ELF-1 (cell line): ENCODE data around the gene CD4.

ENCODE experiments used
- DNase-seq: peaks from one replicate; pipeline ENCODE4 v3.0.0-alpha.2; 2016; ENCODE audit warnings: low read depth, low spot score

The CD4 gene

GRCh38 chr12:6827982-6828780 lies 38.9 kb downstream of the CD4 start, which contains the start of gene P3H3:
Gene P3H3 (plus strand): TSS chr12:6828407. CDS start chr12:6828441, 34 bp downstream.
- DNase-seq, result no peak

DNA sequence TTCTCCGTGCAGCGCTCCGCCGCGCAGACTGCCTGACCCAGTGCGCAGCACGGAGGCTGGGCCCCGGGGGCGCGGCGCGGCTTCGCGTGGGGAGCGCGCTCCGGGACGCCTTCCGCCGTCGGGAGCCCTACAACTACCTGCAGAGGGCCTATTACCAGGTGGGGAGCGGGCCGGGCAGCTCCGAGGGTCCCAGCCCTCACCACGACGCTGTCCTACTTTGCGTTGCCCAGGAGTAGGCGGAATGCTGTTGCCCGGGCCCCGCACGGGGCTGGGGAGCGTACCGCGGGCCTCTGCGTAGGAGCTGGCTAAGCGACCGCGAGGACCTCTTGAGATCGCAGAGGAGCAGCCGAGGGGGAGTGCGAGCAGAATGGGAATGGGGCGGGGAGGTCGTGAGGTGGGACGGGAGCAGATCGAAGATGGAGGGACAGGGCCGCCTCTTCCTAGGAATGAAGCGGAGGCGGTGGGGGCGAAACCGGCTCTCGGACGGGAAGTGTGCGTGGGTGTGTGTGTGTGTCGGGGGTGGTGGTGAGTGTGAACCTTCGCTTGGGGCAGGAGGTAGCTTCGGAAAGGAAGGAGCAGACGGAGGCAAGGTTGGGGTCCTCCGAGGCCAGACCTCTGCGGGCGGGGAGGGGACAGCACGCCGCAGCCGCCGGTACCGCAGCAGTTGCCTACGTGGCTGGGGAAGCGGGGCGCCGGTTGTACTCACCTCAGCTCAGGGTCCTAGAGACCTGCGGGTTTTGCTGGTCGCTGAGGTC lies 39.6 kb downstream of the CD4 start:
- DNase-seq, result peak; percentile 63

GRCh38 chr12:6829536-6830220 lies 40.4 kb downstream of the CD4 start:
- DNase-seq, result peak; percentile 61

- DNase-seq, result no peak
These were observed 41.1 kb downstream of the CD4 start for GRCh38 chr12:6830286-6830890.

DNA sequence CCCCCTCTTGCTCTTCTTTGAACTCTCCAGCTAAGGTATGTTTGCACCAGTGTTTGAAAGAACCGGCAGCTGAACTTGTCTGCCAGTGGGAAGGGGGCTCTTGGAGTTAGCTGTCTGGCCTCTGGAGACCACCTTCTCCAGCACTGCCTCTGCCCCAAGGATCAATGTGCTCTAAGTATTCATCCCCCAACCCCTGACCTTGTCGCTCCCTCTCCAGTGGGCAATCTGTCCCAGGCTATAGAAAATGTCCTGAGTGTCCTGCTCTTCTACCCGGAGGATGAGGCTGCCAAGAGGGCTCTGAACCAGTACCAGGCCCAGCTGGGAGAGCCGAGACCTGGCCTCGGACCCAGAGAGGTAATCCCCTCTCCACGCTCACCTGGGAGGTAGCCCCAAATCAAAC lies 41.7 kb downstream of the CD4 start:
- no peak for DNase-seq

- DNase-seq, result no peak
These were observed 42.2 kb downstream of the CD4 start for GRCh38 chr12:6831450-6831995.

DNA sequence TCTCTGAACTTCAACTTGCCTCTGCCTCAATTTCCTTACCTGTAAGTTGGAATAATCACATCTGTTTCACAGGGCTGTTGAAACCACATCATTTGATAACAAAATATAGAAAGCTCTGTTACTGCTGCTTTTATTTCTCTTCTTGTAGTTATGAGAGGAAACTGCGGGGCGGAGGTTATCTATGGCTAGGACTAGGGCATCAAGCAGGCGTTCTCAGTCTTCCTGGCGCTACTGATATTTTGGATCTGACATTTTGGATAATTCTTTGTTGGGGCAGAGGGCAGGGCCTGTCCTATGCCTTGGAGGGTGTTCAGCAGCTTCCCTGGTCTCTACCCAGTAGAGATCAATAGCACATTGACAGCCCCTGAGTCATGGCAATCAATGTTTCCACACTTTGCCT lies 42.8 kb downstream of the CD4 start:
- no peak for DNase-seq

DNA sequence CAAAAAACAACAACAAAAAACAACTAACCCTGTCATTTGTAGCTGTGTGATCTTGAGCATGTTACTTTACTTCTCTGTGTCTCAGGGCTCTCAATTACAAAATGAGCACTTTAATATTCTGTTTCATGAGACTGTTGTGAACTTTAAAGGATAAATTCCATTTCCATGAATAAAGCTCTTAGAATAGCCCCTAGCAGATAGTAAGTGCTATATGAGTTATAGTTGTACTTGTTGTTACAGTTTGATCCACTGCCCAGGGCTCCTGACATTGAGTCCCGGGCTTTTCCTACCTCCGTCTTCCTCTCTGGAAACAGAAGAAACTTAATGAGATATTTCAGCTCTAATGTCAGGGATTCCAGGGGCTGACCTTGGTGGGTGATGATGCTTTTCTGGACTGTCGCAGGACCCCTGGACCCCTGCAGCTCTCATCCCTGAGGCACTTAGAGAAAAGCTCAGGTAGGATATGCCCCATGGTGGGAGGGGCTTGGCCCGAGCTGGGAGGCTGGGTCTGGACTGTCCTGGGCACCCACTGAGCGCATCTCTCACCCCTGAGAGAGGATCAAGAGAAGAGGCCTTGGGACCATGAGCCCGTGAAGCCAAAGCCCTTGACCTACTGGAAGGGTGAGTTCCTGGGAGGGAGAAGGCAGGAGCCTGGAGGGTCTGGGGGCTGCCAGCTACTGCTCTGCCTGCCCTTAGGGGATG lies 44.0 kb downstream of the CD4 start:
- DNase-seq, result no peak

DNA sequence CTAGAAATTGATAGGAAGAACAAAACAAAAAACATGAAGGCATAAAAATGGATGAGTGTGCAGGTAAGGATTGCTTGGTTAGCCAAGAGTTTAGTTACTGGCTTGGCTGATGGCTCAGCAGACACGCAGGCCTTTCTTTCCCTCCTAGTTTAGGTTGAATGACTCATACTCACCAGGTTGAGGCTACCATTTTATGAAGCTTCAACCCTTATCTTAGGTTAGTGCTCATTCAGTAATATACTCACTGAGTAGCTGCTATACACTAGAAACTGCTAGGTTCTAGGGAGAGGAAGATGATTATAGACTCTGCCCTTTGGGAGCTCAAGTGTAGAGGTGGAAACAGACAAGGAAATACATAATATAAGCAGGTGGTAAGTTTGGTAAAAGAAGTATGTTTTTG lies 44.9 kb downstream of the CD4 start:
- DNase-seq, result no peak

DNA sequence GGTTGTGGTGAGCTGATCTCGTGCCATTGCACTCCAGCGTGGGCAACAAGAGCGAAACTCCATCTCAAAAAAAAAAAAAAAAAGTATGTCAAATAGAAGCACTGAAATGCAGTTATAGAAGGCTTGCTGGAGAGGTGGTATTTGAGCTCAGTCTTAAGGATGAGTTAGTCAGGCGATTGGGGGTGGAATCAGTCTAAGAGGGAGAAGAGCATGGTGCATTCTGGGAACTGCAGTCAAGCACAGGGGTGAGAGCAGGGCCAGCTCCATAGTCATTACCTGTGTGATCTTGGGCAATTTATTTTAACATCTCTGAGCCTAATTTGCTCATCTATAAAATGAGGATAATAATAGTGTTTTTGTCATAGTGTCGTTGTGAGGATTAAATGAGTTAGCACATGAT lies 45.5 kb downstream of the CD4 start:
- no peak for DNase-seq

GRCh38 chr12:6836851-6837250 lies 47.5 kb downstream of the CD4 start:
- no peak for DNase-seq

GRCh38 chr12:6837370-6838060 lies 48.2 kb downstream of the CD4 start:
- no peak for DNase-seq

DNA sequence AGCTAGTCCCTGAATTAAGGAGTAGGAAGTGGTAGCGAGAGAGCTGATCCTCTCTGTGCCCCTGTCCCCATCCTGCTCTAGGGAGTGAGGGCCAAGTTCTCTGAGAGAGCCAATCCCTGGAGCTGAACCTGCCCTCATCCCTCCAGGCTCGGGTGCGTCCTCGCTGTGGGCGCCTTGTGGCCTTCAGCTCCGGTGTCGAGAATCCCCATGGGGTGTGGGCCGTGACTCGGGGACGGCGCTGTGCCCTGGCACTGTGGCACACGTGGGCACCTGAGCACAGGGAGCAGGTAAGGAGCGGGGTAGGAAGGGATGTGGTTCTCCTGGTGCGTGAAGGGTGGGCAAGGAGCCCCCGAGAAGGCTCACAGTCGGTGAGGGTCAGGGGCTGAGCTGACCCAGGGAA lies 49.5 kb downstream of the CD4 start:
- no peak for DNase-seq

- no peak for DNase-seq
These were observed 50.3 kb downstream of the CD4 start for GRCh38 chr12:6839482-6840201.

DNA sequence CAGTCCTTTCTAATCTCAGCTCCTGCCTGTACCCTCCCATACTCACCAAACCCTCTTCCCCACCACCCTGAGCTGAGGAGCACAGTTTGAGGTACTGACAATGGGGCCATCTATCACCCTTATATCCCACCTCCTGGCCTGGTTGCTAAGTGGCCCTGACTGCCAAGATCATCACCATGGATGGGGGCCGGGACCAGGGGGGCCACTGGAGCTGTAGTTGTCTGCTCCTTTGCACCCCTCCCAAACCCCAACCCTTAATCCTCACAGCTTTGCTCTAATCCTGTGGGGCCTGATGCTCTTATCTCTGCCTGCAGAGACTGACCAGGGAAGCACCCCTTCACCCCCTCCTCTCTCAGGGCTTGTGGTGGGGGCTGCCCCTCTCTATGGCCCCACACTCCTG lies 51.0 kb downstream of the CD4 start:
- no peak for DNase-seq

DNA sequence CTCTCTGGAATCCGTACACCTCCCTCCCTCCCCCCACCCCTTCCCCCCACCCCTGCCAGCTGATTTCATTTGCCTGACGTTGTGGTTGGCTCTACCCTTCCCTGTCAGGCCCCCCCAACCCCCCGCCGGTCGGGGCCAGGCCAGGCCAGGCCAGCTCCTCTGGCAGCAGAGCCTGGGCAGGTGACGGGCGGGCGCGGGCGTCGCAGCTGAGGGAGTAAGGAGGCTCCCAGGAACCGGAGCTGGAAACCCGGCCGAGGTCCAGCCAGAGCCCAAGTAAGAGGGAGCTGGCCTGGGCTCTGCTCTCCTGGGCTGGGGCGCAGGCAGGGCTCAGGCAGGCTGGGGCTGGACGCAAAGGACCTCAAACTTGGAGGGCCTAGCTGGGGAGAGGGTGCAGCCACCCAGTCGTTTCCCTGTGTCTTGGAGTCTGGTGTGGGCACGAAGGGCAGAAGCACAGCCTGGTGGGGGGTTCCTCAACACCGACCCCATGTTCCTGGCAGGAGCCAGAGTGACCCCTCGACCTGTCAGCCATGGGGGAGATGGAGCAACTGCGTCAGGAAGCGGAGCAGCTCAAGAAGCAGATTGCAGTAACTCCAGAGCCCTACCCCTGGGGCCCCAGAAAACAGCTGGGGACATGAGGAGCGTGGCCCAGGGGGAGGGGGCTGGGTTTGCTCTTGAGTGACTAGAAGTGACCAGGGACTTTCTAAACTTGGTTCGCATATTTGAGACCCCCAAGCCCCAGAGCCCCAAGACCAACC lies 51.6 kb downstream of the CD4 start, which contains the start of gene GNB3:
Gene GNB3, plus strand, starts transcription at position 165 of the 755 bp plus-strand sequence. Its CDS starts 363 bp downstream, at position 528.
- DNase-seq, result no peak

DNA sequence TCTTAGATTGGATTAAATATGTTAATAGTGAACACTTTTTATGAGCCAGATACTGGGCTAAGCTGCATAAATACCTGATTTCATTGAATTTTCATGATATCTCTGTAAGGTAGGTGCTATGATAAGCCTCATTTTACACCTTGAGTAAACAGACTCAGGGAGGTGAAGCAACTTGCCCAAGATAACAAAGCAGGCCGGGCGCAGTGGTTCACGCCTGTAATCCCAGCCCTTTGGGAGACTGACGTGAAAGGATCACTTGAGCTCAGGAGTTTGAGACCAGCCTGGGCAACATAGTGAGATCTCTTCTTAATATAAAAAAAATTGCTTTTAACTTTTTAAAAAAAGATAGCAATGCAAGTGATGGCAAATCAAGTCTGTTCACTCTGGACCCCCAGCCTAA lies 52.7 kb downstream of the CD4 start:
- no peak for DNase-seq

DNA sequence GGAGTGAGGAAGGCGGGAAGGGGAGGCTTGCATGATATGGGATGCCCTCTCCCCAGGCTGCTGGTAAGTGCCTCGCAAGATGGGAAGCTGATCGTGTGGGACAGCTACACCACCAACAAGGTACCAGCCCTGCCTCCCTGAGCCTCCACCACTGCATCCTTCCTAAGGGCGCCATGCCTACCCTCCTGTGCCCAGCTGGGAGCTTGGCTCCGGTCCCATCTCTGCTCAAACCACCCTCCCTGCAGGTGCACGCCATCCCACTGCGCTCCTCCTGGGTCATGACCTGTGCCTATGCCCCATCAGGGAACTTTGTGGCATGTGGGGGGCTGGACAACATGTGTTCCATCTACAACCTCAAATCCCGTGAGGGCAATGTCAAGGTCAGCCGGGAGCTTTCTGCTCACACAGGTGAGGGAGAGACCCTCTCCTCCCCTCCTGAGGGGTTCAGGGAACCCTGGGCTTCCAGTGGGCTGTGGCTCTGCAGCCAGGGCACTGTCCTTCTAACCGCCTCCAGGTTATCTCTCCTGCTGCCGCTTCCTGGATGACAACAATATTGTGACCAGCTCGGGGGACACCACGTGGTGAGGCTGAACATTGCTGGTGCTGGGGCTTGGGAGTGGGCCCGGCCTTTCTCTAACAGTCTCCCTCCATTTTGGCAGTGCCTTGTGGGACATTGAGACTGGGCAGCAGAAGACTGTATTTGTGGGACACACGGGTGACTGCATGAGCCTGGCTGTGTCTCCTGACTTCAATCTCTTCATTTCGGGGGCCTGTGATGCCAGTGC lies 54.0 kb downstream of the CD4 start:
- DNase-seq, result peak; percentile 74
